KOPT-K1 (cell line): ENCODE results near the gene SMC5.
"Not testable (repeated sequence)": the region's sequence is repeated elsewhere in the genome, so short reads cannot be mapped to it uniquely, and the experiment has no call there.

Experiments
- H3K27ac ChIP-seq: fragments of 200-600 bp; sonication (generic); 2 replicates; pipeline ENCODE4 v1.5.1; 2016; ENCODE audit warnings: antibody characterized with exemption, mild to moderate bottlenecking, low read depth, low read length; ENCODE audit not compliant: poor library complexity, severe bottlenecking
- H3K36me3 ChIP-seq: fragments of 200-600 bp; sonication (generic); 2 replicates; pipeline ENCODE4 v1.5.1; 2017; ENCODE audit warnings: antibody characterized with exemption, mild to moderate bottlenecking, low read length, moderate library complexity; ENCODE audit not compliant: insufficient read depth
- H3K9me3 ChIP-seq: fragments of 200-600 bp; sonication (generic); 2 replicates; pipeline ENCODE4 v1.5.1; 2017; ENCODE audit warnings: antibody characterized with exemption, low read length, mild to moderate bottlenecking; ENCODE audit not compliant: insufficient read depth, poor library complexity, severe bottlenecking

The SMC5 gene

GRCh38 chr9:70293214-70293613 lies 34.4 kb downstream of the SMC5 start:
- Histone ChIP-seq H3K27ac (no peak overlapping the region), H3K36me3 (peaks cover 94% of the 10 kb centered on the region), H3K9me3 (peaks cover 28% of the 10 kb centered on the region)

GRCh38 chr9:70297141-70297540 lies 38.4 kb downstream of the SMC5 start:
- peaks cover 10% of the 10 kb centered on the region for H3K9me3 ChIP-seq
- H3K27ac ChIP-seq = no peak overlapping the region
- H3K36me3 ChIP-seq = peaks cover 93% of the 10 kb centered on the region

- H3K27ac ChIP-seq = no peak overlapping the region
- H3K36me3 ChIP-seq = peaks cover 94% of the 10 kb centered on the region
- H3K9me3 ChIP-seq = no peaks in the 10 kb centered on the region
Measured at GRCh38 chr9:70298245-70298771, 39.5 kb downstream of the SMC5 start.

GRCh38 chr9:70303268-70303667 lies 44.5 kb downstream of the SMC5 start:
- Histone ChIP-seq H3K27ac (no peak overlapping the region), H3K9me3 (no peaks in the 10 kb centered on the region), H3K36me3 (peaks cover 88% of the 10 kb centered on the region)

- Histone ChIP-seq H3K27ac (no peak overlapping the region), H3K36me3 (peaks cover 84% of the 10 kb centered on the region), H3K9me3 (no peaks in the 10 kb centered on the region)
Measured at GRCh38 chr9:70304810-70305209, 46.0 kb downstream of the SMC5 start.

GRCh38 chr9:70315389-70315788 lies 56.6 kb downstream of the SMC5 start:
- H3K9me3 ChIP-seq = no peaks in the 10 kb centered on the region
- no peak overlapping the region for H3K27ac ChIP-seq
- H3K36me3 ChIP-seq = peaks cover 88% of the 10 kb centered on the region

- H3K27ac ChIP-seq = no peak overlapping the region
- no peaks in the 10 kb centered on the region for H3K9me3 ChIP-seq
- H3K36me3 ChIP-seq = peaks cover 86% of the 10 kb centered on the region
Measured at GRCh38 chr9:70318002-70318401, 59.2 kb downstream of the SMC5 start.

GRCh38 chr9:70322096-70322495 lies 63.3 kb downstream of the SMC5 start:
- Histone ChIP-seq H3K9me3 (peaks cover under 1% of the 10 kb centered on the region), H3K27ac (no peak overlapping the region), H3K36me3 (peaks cover 97% of the 10 kb centered on the region)

- Histone ChIP-seq H3K36me3 (peaks cover 97% of the 10 kb centered on the region), H3K9me3 (peaks cover 21% of the 10 kb centered on the region), H3K27ac (no peak overlapping the region)
Measured at GRCh38 chr9:70324963-70325362, 66.2 kb downstream of the SMC5 start.

- H3K36me3 ChIP-seq = peaks cover 100% of the 10 kb centered on the region
- H3K27ac ChIP-seq = not testable (repeated sequence)
- peaks cover 21% of the 10 kb centered on the region for H3K9me3 ChIP-seq
Measured at GRCh38 chr9:70328625-70329024, 69.8 kb downstream of the SMC5 start.

- no peaks in the 10 kb centered on the region for H3K9me3 ChIP-seq
Measured at GRCh38 chr9:70340572-70340971, 81.8 kb downstream of the SMC5 start.

GRCh38 chr9:70347046-70347445 lies 88.3 kb downstream of the SMC5 start:
- peaks cover 63% of the 10 kb centered on the region for H3K36me3 ChIP-seq
- no peak overlapping the region for H3K27ac ChIP-seq
- no peaks in the 10 kb centered on the region for H3K9me3 ChIP-seq

More at GRCh38 chr9:70340572-70340971, 81.8 kb downstream of the SMC5 start:
- H3K36me3 ChIP-seq = peaks cover 36% of the 10 kb centered on the region
- no peak overlapping the region for H3K27ac ChIP-seq

GRCh38 chr9:70352356-70352755 lies 93.6 kb downstream of the SMC5 start:
- Histone ChIP-seq H3K9me3 (no peaks in the 10 kb centered on the region), H3K36me3 (peaks cover 59% of the 10 kb centered on the region), H3K27ac (no peak overlapping the region)

- peaks cover 59% of the 10 kb centered on the region for H3K36me3 ChIP-seq
- H3K9me3 ChIP-seq = no peaks in the 10 kb centered on the region
- H3K27ac ChIP-seq = no peak overlapping the region
Measured at GRCh38 chr9:70352802-70353201, 94.0 kb downstream of the SMC5 start.

GRCh38 chr9:70355801-70356200 lies 97.0 kb downstream of the SMC5 start:
- Histone ChIP-seq H3K27ac (no peak overlapping the region), H3K9me3 (no peaks in the 10 kb centered on the region), H3K36me3 (peaks cover 42% of the 10 kb centered on the region)

- no peaks in the 10 kb centered on the region for H3K9me3 ChIP-seq
- H3K27ac ChIP-seq = no peak overlapping the region
- peaks cover 12% of the 10 kb centered on the region for H3K36me3 ChIP-seq
Measured at GRCh38 chr9:70362952-70363351, 104.2 kb downstream of the SMC5 start.
